A673 (cell line): ENCODE measurements around the gene PTPN12.

Experiments
- CTCF ChIP-seq: fragments of 300-800, 200-600 bp; sonication (generic); conservative IDR thresholded peaks from 2 replicates; pipeline ENCODE4 v1.5.1; 2017; ENCODE audit warnings: low read depth, mild to moderate bottlenecking, antibody characterized with exemption, low read length, moderate library complexity, mixed read lengths
- EZH2 ChIP-seq: fragments of 200-600 bp; sonication (generic); IDR thresholded peaks from 2 replicates; pipeline ENCODE4 v1.6.1; 2017; ENCODE audit warnings: borderline replicate concordance, low read depth, mild to moderate bottlenecking, mixed read lengths, antibody characterized with exemption, low read length; ENCODE audit not compliant: poor library complexity, severe bottlenecking

- no peak for TF ChIP-seq CTCF
- TF ChIP-seq EZH2: no peak
Observed at GRCh38 chr7:77606562-77606961, 69.5 kb downstream of the PTPN12 start.
